Colonic mucosa (tissue), 4 donors: Measurements from ENCODE around the gene NUDT1. TPM values are rescaled to one million over a fixed set of nuclear protein-coding genes. Genes with fewer than 3 reads are reported as not detected.

Source experiments
- DNase-seq: peaks from one replicate; pipeline ENCODE4 v3.0.0-alpha.2; 2020
- H3K27ac ChIP-seq: fragments of 200-600 bp; one replicate; pipeline ENCODE4 v1.8.0; 2021
- H3K27me3 ChIP-seq: fragments of 200-600 bp; one replicate; pipeline ENCODE4 v1.8.0; 2021
- H3K36me3 ChIP-seq: fragments of 200-600 bp; one replicate; pipeline ENCODE4 v1.8.0; 2021
- H3K4me1 ChIP-seq: fragments of 200-600 bp; one replicate; pipeline ENCODE4 v1.8.0; 2021; ENCODE audit warnings: mild to moderate bottlenecking
- H3K4me3 ChIP-seq: fragments of 200-600 bp; one replicate; pipeline ENCODE4 v1.8.0; 2021
- H3K9ac ChIP-seq, 2 donors: one replicate each; pipeline ENCODE4 v1.7.0; 2013; ENCODE audit warnings: control low read depth in 2 of 2, low read depth in 2 of 2, low read length in 2 of 2
- H3K9me3 ChIP-seq: fragments of 200-600 bp; one replicate; pipeline ENCODE4 v1.8.0; 2021
- intact Hi-C: fragments of 100-400 bp; cut with DNase I; formaldehyde crosslinking; loops from one replicate; pipeline ENCODE4 v1.14.1; 2022
- total RNA-seq, 2 donors: library from RNA; stranded (reverse); fragmentation: NEBNext Ultra II Directional in 1 of 2; extraction: Animal tissue kit (Norgen Biotek cat#: 25700) in 1 of 2; gene quantifications; one replicate each; pipeline ENCODE4 v1.2.1, GENCODE V29; 2021
- TF ChIP-seq, protein P1 (sequence below): fragments of 200-600 bp; IDR thresholded peaks from one replicate; pipeline ENCODE4 v1.8.0; 2022; ENCODE audit warnings: antibody characterized with exemption, mild to moderate bottlenecking
- donor health status: healthy.
- donor health status: DM: no; HTN: no; CAD: no.
- donor health status: DM: no; HTN: no; CAD: no.

Gene NUDT1
- total RNA-seq, 2 donors from 2014 or later: 15.0 to 51.6 TPM

DNA sequence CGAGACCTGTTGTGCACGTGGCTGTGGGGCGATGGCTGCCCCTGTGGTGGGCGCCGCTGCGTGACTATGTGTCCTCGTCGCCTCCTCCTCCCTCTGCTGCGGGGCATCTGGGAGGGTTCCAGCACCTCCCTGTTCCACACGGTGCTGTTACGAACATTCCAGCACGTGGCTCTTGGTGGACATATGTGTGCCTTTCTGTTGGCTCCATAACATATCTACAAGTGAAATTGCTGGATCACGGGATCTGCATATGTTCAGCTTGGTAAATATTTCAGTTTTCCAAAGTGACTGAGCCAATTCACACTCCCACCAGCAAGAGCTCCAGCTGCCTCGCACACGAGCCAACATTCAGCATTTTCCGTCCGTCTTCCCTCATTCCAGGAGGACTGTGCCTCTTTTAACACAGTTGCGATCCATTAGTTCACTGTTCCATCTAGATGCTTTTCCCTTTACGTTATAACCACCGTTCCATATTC, 47.1 kb downstream of the NUDT1 start:
- H3K9me3 ChIP-seq: no peaks in the 10 kb centered on the region
- H3K4me3 ChIP-seq: no peak overlapping the region
- no peak for DNase-seq
- no peak overlapping the region for H3K9ac ChIP-seq
- no peaks in the 10 kb centered on the region for H3K36me3 ChIP-seq
- intact Hi-C loops: no loop called here
- TF ChIP-seq, protein P1, sequence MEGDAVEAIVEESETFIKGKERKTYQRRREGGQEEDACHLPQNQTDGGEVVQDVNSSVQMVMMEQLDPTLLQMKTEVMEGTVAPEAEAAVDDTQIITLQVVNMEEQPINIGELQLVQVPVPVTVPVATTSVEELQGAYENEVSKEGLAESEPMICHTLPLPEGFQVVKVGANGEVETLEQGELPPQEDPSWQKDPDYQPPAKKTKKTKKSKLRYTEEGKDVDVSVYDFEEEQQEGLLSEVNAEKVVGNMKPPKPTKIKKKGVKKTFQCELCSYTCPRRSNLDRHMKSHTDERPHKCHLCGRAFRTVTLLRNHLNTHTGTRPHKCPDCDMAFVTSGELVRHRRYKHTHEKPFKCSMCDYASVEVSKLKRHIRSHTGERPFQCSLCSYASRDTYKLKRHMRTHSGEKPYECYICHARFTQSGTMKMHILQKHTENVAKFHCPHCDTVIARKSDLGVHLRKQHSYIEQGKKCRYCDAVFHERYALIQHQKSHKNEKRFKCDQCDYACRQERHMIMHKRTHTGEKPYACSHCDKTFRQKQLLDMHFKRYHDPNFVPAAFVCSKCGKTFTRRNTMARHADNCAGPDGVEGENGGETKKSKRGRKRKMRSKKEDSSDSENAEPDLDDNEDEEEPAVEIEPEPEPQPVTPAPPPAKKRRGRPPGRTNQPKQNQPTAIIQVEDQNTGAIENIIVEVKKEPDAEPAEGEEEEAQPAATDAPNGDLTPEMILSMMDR: no peak
- no peaks in the 10 kb centered on the region for H3K4me1 ChIP-seq
- no peaks in the 10 kb centered on the region for H3K27me3 ChIP-seq
- no peak overlapping the region for H3K27ac ChIP-seq

DNA sequence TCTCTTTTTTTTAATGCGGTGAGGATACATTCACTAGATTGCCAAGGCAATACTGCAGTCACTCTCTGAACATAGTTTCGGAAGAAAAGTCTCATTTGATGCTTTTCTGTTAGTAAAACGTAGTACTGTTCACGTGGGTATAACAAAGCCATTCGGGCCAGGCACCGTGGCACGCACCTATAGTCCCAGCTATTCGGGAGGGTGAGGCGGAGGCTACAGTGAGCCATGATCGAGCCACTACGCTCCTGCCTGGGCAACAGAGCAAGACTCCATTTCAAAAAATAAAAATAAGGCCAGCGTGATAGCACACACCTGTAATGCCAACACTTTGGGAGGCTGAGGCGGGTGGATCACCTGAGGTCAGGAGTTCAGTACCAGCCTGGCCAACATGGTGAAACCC, 47.6 kb downstream of the NUDT1 start:
- TF ChIP-seq, protein P1: no peak
- H3K9ac ChIP-seq: no peak overlapping the region
- H3K9me3 ChIP-seq: no peaks in the 10 kb centered on the region
- intact Hi-C loops: no loop called here
- no peak overlapping the region for H3K27ac ChIP-seq
- H3K36me3 ChIP-seq: no peaks in the 10 kb centered on the region
- no peaks in the 10 kb centered on the region for H3K4me1 ChIP-seq
- no peak overlapping the region for H3K4me3 ChIP-seq
- DNase-seq: no peak
- no peaks in the 10 kb centered on the region for H3K27me3 ChIP-seq

DNA sequence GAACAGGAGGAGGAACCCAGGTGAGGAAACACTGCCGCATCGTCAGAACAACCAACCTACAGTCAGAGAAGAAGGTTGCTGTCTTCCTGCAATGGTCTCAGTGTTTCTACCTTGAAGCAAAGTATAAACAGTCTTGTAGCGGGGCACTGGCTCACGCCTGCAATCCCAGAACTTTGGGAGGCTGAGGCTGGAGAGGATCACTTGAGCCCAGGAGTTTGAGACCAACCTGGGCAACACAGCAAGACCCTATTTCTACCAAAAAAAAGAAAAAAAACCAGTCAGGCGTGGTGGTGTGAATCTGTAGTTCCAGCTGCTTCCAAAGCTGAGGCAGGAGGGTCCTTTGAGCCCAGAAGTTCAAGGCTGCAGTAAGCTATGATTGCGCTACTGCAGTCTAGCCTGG, 48.9 kb downstream of the NUDT1 start:
- Histone ChIP-seq H3K9ac (no peak overlapping the region), H3K27ac (no peak overlapping the region), H3K4me3 (no peak overlapping the region), H3K36me3 (no peaks in the 10 kb centered on the region), H3K9me3 (no peaks in the 10 kb centered on the region), H3K4me1 (no peaks in the 10 kb centered on the region), H3K27me3 (no peaks in the 10 kb centered on the region)
- intact Hi-C loops: no loop called here
- TF ChIP-seq, protein P1: no peak
- DNase-seq: no peak

DNA sequence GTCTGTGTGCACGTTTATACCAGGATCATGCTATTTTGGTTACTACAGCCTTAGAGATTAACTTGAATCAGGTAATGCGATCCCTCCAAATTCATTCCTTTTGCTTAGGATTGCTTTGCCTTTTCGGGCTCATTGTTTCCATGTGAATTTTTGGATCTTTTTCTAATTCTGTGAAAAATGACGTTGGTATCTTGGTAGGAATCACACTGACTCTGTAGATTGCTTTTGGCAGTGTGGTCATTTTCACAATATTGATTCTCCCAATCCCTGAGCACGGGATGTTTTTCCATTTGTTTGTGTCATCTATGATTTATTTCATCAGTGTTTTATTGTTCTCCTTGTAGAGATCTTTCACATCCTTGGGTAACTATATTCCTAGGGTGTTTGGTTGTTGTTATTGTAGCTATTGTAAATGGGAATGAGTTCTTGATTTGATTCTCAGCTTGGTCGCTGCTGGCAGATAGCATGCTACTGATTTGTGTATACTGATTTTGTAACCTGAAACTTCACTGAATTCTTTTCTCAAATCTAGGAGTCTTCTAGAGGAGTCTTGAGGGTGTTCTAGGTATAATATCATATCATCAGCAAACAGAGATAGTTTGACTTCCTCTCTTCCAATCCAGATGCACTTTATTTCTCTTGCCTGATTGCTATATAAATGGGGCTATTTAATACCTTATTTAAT, 54.1 kb downstream of the NUDT1 start:
- TF ChIP-seq, protein P1: no peak
- DNase-seq: no peak
- Histone ChIP-seq H3K27me3 (no peaks in the 10 kb centered on the region), H3K36me3 (no peaks in the 10 kb centered on the region), H3K4me1 (no peaks in the 10 kb centered on the region), H3K27ac (no peak overlapping the region), H3K4me3 (no peak overlapping the region), H3K9ac (no peak overlapping the region), H3K9me3 (no peaks in the 10 kb centered on the region)
- intact Hi-C loops: no loop called here

DNA sequence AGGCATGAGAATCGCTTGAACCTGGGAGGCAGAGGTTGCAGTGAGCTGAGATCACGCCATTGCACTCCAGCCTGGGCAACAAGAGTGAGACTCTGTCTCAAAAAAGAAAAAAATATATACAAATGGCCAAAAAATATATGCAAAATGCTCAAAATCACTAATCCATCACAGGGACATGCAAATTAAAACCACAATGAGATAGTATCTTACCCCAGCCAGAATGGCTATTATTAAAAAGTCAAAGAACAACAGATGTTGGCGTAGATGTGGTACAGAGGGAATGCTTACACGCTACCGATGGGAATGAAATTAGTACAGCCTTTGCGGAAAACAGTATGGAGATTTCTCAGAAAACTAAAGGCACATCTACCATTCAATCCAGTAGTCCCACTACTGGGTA, 54.8 kb downstream of the NUDT1 start:
- no peaks in the 10 kb centered on the region for H3K4me1 ChIP-seq
- no peak overlapping the region for H3K9ac ChIP-seq
- no peaks in the 10 kb centered on the region for H3K9me3 ChIP-seq
- H3K36me3 ChIP-seq: no peaks in the 10 kb centered on the region
- intact Hi-C loops: no loop called here
- H3K27me3 ChIP-seq: no peaks in the 10 kb centered on the region
- H3K27ac ChIP-seq: no peak overlapping the region
- H3K4me3 ChIP-seq: no peak overlapping the region
- no peak for DNase-seq
- TF ChIP-seq, protein P1: no peak
